ENCODE data around the gene ADGRB3. TPM values are rescaled to one million over a fixed set of nuclear protein-coding genes. Genes with fewer than 3 reads are reported as not detected.
A peak's percentile ranks its signal among the peaks of the same experiment; 100 is the strongest.

The ADGRB3 gene
- total and polyA plus RNA-seq, 4 donors: 26.9 to 99.7 (median 60.2) TPM

DNA sequence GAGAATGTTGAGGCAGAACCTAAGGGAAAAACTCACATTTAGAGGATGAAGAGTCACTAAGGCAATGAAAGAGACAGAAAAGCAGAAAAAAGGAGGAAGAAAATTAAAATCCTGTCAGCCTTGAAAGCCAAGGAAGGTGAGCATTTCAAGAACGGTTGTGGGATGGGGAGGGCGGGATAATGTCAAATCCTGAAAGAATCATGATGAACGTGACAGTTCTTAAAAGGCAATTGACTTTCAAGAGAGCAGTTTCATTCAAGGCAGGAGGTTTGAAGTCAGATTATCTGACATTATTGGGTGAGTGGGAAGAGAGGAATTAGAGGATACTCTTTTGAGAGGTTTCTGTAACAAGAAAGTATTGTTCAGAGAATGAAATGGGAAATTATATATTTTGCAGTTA lies 284.5 kb downstream of the ADGRB3 start:
- no peaks in the 10 kb centered on the region for H3K4me1 ChIP-seq (ENCODE audit: control insufficient read depth, insufficient read depth, low read length)
- peak overlapping the region; percentile 47 for H3K27ac ChIP-seq (ENCODE audit: low read depth, low read length)
- H3K4me3 ChIP-seq (ENCODE audit: low read depth, low read length): no peak overlapping the region
- no peaks in the 10 kb centered on the region for H3K27me3 ChIP-seq (ENCODE audit: control insufficient read depth, insufficient read depth, low read length)
- no peaks in the 10 kb centered on the region for H3K36me3 ChIP-seq (ENCODE audit: control insufficient read depth, insufficient read depth, low read length)
- WGBS (ENCODE audit: insufficient coverage): 81% methylated on average over 3 of the region's 3 CpGs
- no peak for DNase-seq (ENCODE audit: low read depth in 4 of 6, low spot score in 6 of 6)
- no peaks in the 10 kb centered on the region for H3K9me3 ChIP-seq (ENCODE audit: control insufficient read depth, insufficient read depth, low read length)

DNA sequence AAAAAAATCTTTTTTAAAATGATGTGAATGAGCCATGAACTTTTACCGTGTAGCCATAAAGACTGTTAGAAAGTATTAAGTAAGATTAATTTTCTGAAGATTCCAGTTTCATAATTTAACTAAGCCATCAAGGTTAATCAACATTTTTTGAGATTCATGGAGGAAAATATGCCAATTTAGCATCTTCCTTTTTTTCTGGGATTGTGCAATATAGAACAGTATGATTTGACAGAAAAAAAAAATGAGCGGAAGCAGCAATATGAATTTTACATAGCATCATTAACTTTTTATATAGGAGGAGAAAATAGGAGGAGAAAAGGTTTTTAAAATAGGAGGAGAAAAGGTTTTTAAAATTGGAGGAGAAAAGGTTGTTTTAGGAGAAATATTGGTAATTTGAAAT lies 306.3 kb downstream of the ADGRB3 start:
- Histone ChIP-seq H3K9me3 (ENCODE audit: control insufficient read depth, insufficient read depth, low read length) (no peaks in the 10 kb centered on the region), H3K27me3 (ENCODE audit: control insufficient read depth, insufficient read depth, low read length) (no peaks in the 10 kb centered on the region), H3K4me1 (ENCODE audit: control insufficient read depth, insufficient read depth, low read length) (no peaks in the 10 kb centered on the region), H3K4me3 (ENCODE audit: low read depth, low read length) (no peak overlapping the region), H3K27ac (ENCODE audit: low read depth, low read length) (no peak overlapping the region), H3K36me3 (ENCODE audit: control insufficient read depth, insufficient read depth, low read length) (no peaks in the 10 kb centered on the region)
- no CpG with 5 or more reads among the region's 2 CpGs for WGBS (ENCODE audit: insufficient coverage)
- DNase-seq (ENCODE audit: low read depth in 4 of 6, low spot score in 6 of 6): no peak

DNA sequence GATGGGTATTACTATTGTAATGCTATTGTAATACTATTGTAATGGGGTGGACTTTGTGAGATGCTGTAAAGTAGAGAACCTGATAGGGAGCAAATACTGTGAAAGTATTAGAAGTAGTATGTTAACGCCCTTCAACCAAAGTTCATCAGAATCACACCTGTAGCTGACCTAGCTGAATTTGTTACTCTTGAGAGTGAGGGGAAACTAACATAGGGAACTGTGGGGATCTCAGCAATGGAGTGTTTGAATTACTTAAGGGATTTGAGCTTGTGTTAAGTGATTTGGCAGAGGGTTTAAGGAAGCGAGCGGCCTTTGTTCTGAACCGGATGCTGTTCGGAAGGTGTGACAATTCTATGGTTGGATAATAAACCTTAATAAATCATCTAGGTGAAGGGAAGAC lies 312.6 kb downstream of the ADGRB3 start:
- DNase-seq (ENCODE audit: low read depth in 4 of 6, low spot score in 6 of 6): no peak
- Histone ChIP-seq H3K27me3 (ENCODE audit: control insufficient read depth, insufficient read depth, low read length) (no peaks in the 10 kb centered on the region), H3K9me3 (ENCODE audit: control insufficient read depth, insufficient read depth, low read length) (no peaks in the 10 kb centered on the region), H3K36me3 (ENCODE audit: control insufficient read depth, insufficient read depth, low read length) (no peaks in the 10 kb centered on the region), H3K4me1 (ENCODE audit: control insufficient read depth, insufficient read depth, low read length) (no peaks in the 10 kb centered on the region), H3K4me3 (ENCODE audit: low read depth, low read length) (no peak overlapping the region), H3K27ac (ENCODE audit: low read depth, low read length) (no peak overlapping the region)
- no CpG with 5 or more reads among the region's 5 CpGs for WGBS (ENCODE audit: insufficient coverage)

DNA sequence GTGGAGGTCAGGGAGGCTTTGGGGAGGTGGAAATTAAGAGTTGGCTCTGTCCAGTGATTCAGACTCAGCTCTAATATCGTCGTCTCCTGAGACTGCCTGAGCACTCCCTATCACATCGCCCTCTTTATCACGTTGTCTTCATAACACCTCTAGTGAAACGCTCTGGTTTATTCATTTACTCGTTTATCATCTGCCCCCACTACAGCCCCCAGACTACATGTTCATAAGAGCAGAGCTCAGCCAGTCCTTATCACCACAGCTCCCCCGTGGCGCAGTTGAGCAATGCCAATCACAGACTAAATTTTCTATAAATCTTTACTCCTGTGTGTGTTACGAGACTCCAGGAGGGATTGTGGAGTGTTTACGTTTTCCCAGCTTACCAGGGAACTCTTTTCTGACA lies 316.2 kb downstream of the ADGRB3 start:
- Histone ChIP-seq H3K27ac (ENCODE audit: low read depth, low read length) (no peak overlapping the region), H3K4me3 (ENCODE audit: low read depth, low read length) (no peak overlapping the region), H3K4me1 (ENCODE audit: control insufficient read depth, insufficient read depth, low read length) (no peaks in the 10 kb centered on the region), H3K36me3 (ENCODE audit: control insufficient read depth, insufficient read depth, low read length) (peaks cover 8% of the 10 kb centered on the region), H3K9me3 (ENCODE audit: control insufficient read depth, insufficient read depth, low read length) (no peaks in the 10 kb centered on the region), H3K27me3 (ENCODE audit: control insufficient read depth, insufficient read depth, low read length) (no peaks in the 10 kb centered on the region)
- DNase-seq (ENCODE audit: low read depth in 4 of 6, low spot score in 6 of 6): no peak
- WGBS (ENCODE audit: insufficient coverage): 73% methylated on average over 6 of the region's 10 CpGs

DNA sequence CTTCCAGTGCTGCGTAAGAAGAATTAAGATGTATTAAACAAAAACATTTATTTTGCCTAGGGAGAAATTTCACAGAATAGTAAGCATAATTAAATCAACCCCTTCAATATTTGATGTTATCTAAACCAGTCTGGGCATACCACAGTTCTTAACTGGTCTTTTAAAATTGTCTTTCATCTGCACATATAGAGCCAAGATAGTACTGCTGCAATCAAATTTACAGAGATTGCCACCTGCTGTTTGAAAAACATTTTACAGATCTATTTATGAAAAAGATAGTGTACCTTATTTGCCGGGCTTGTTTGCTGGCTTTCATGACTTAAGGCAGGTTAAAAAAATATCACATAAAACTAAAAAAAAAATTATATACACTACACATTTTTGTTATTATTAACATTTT lies 323.2 kb downstream of the ADGRB3 start:
- H3K4me1 ChIP-seq (ENCODE audit: control insufficient read depth, insufficient read depth, low read length): no peaks in the 10 kb centered on the region
- no peak overlapping the region for H3K4me3 ChIP-seq (ENCODE audit: low read depth, low read length)
- peak in 2 of 6 donors; percentile 59 to 84 for DNase-seq (ENCODE audit: low read depth in 4 of 6, low spot score in 6 of 6)
- H3K27ac ChIP-seq (ENCODE audit: low read depth, low read length): no peak overlapping the region
- WGBS (ENCODE audit: insufficient coverage): no CpG with 5 or more reads among the region's 2 CpGs
- H3K36me3 ChIP-seq (ENCODE audit: control insufficient read depth, insufficient read depth, low read length): peaks cover 8% of the 10 kb centered on the region
- H3K27me3 ChIP-seq (ENCODE audit: control insufficient read depth, insufficient read depth, low read length): no peaks in the 10 kb centered on the region
- H3K9me3 ChIP-seq (ENCODE audit: control insufficient read depth, insufficient read depth, low read length): no peaks in the 10 kb centered on the region

DNA sequence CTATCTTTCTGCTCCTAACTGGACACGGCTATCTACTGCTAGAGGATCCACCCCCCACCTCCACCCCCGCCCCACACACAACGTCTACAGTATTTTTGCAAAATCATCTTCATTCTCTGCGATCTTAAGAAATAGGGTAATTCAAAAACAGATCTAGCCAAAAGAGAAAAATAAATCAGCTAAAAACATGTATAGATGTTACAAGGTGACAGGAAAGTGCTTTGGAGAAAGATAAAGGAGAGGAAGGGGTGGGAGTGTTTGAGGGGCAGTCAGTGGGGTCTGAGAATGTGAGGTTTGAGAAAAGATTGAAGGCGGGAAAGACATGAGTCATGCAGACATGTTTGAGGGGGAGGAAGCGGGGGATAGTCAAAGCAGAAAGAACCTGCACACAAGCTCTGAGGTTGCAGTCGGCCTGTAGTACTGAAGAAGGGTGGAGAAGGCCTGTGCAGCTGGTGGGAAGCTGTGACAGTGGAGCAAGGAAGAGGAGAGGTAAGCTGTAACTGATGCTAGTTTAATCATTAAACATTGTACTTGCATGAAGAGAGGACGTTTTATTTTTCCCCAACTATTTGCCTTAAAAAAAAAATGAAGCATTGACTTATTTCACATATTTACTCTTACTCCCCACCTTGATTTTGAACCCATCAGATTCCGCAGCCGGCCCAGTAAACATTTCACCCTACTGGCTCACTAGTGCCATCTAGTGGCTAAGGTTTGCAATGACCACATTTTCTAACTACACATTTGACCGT lies 332.6 kb downstream of the ADGRB3 start:
- no peaks in the 10 kb centered on the region for H3K9me3 ChIP-seq (ENCODE audit: control insufficient read depth, insufficient read depth, low read length)
- H3K27ac ChIP-seq (ENCODE audit: low read depth, low read length): no peak overlapping the region
- 69% methylated on average over 3 of the region's 11 CpGs for WGBS (ENCODE audit: insufficient coverage)
- H3K27me3 ChIP-seq (ENCODE audit: control insufficient read depth, insufficient read depth, low read length): no peaks in the 10 kb centered on the region
- peak in 5 of 6 donors; percentile 23 to 82 (median 43) for DNase-seq (ENCODE audit: low read depth in 4 of 6, low spot score in 6 of 6)
- H3K36me3 ChIP-seq (ENCODE audit: control insufficient read depth, insufficient read depth, low read length): peaks cover 2% of the 10 kb centered on the region
- H3K4me1 ChIP-seq (ENCODE audit: control insufficient read depth, insufficient read depth, low read length): no peaks in the 10 kb centered on the region
- H3K4me3 ChIP-seq (ENCODE audit: low read depth, low read length): no peak overlapping the region

DNA sequence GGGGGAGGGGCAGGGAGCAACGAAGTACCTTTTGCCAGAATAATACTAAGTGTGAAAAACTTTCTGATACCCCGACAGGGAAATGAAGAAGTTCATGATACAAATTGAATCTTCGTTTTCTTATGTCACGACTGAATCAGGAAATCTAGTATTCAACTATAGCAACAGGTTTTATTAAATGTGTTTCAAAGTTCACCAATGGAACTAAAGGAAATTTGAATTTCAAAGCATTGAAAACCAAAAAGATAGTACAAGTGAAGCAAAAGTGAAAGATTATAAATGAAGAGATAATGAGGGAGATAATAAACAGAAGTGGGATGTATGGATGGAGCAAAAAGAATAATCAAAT lies 333.2 kb downstream of the ADGRB3 start:
- peaks cover 2% of the 10 kb centered on the region for H3K36me3 ChIP-seq (ENCODE audit: control insufficient read depth, insufficient read depth, low read length)
- H3K27me3 ChIP-seq (ENCODE audit: control insufficient read depth, insufficient read depth, low read length): no peaks in the 10 kb centered on the region
- no peak overlapping the region for H3K27ac ChIP-seq (ENCODE audit: low read depth, low read length)
- DNase-seq (ENCODE audit: low read depth in 4 of 6, low spot score in 6 of 6): no peak
- H3K4me1 ChIP-seq (ENCODE audit: control insufficient read depth, insufficient read depth, low read length): no peaks in the 10 kb centered on the region
- no peaks in the 10 kb centered on the region for H3K9me3 ChIP-seq (ENCODE audit: control insufficient read depth, insufficient read depth, low read length)
- no peak overlapping the region for H3K4me3 ChIP-seq (ENCODE audit: low read depth, low read length)
- WGBS (ENCODE audit: insufficient coverage): no CpG with 5 or more reads among the region's 4 CpGs

DNA sequence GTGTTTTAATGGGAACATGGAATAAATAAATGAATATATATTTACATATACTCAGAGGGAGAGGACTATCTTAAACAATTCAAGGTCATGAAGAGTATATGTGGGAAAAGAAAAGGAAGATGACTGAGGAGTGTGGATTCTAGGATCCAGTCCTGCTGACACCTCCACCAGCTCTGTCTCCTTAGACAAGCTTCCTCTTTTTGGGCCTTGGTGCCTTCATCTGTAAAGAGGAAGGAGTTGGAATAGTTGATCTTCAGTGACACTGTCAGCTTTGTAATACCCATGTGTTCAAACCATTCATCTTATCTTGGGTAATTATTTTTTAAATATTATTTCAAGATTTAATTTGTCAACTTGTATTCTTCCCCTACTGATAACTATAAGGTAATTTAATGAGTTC lies 338.0 kb downstream of the ADGRB3 start:
- Histone ChIP-seq H3K4me3 (ENCODE audit: low read depth, low read length) (no peak overlapping the region), H3K27ac (ENCODE audit: low read depth, low read length) (no peak overlapping the region)
- DNase-seq (ENCODE audit: low read depth in 4 of 6, low spot score in 6 of 6): no peak

DNA sequence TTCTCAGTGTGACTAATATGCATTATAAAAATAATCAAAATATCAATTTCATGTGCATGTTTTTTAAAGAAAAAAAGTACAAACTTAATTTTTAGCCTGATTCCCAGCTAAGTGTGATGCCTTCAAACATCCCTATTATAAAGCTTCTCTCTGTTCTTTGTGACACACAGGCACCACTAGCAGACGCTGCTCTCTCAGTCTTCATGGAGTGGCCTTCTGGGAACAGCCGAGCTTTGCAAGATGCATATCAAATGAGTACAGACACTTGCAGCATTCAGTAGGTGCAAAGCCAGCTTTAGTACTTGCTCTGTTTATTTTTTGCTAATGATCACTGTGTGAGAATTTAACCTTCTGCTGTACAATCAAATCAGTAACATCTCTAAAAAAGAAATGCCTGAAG lies 340.0 kb downstream of the ADGRB3 start:
- H3K27me3 ChIP-seq (ENCODE audit: control insufficient read depth, insufficient read depth, low read length): no peaks in the 10 kb centered on the region
- H3K36me3 ChIP-seq (ENCODE audit: control insufficient read depth, insufficient read depth, low read length): peaks cover 2% of the 10 kb centered on the region
- H3K4me3 ChIP-seq (ENCODE audit: low read depth, low read length): no peak overlapping the region
- peak overlapping the region; percentile 58 for H3K27ac ChIP-seq (ENCODE audit: low read depth, low read length)
- H3K9me3 ChIP-seq (ENCODE audit: control insufficient read depth, insufficient read depth, low read length): no peaks in the 10 kb centered on the region
- DNase-seq (ENCODE audit: low read depth in 4 of 6, low spot score in 6 of 6): peak; percentile 43 to 96 (median 64)
- no peaks in the 10 kb centered on the region for H3K4me1 ChIP-seq (ENCODE audit: control insufficient read depth, insufficient read depth, low read length)
- 0% methylated on average over 1 of the region's 2 CpGs for WGBS (ENCODE audit: insufficient coverage)

More for the DNA sequence above, 338.0 kb downstream of the ADGRB3 start:
- Histone ChIP-seq H3K36me3 (ENCODE audit: control insufficient read depth, insufficient read depth, low read length) (peaks cover 2% of the 10 kb centered on the region), H3K27me3 (ENCODE audit: control insufficient read depth, insufficient read depth, low read length) (no peaks in the 10 kb centered on the region), H3K4me1 (ENCODE audit: control insufficient read depth, insufficient read depth, low read length) (no peaks in the 10 kb centered on the region), H3K9me3 (ENCODE audit: control insufficient read depth, insufficient read depth, low read length) (no peaks in the 10 kb centered on the region)

DNA sequence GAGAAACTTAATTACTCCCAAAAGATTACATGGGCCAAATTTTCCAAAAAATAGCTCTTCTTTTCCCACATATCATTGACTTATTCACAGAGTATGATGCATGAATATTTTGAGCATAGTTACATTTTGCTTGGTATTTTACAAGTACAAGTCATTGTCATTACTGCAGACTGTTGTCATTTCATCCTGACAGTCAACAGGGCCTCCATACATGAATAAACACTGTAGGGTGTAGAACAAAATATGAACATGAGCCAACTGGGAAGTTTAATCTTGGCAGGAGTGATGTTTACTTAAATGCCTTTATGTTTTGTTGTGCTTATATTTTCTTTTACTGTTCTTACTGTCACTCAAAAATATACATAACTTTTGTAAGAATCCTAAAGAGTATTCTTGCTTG lies 340.7 kb downstream of the ADGRB3 start:
- Histone ChIP-seq H3K9me3 (ENCODE audit: control insufficient read depth, insufficient read depth, low read length) (no peaks in the 10 kb centered on the region), H3K27ac (ENCODE audit: low read depth, low read length) (peak overlapping the region; percentile 58), H3K36me3 (ENCODE audit: control insufficient read depth, insufficient read depth, low read length) (peaks cover 2% of the 10 kb centered on the region), H3K4me3 (ENCODE audit: low read depth, low read length) (no peak overlapping the region), H3K27me3 (ENCODE audit: control insufficient read depth, insufficient read depth, low read length) (no peaks in the 10 kb centered on the region), H3K4me1 (ENCODE audit: control insufficient read depth, insufficient read depth, low read length) (no peaks in the 10 kb centered on the region)
- DNase-seq (ENCODE audit: low read depth in 4 of 6, low spot score in 6 of 6): peak in 2 of 6 donors; percentile 23 to 69
